ENCODE data around the gene ZNF277. TPM values are rescaled to one million over a fixed set of nuclear protein-coding genes. Genes with fewer than 3 reads are reported as not detected.

Gene ZNF277
- polyA plus RNA-seq, 1 donor (not counting 4 experiments of a cell fraction or from before 2014, with no cell fraction given): 20.2 TPM

GRCh38 chr7:112296432-112296831, 89.9 kb downstream of the ZNF277 start:
- no peaks in the 10 kb centered on the region for H3K79me2 ChIP-seq (ENCODE audit: control insufficient read depth, insufficient read depth, low read length)
- H3K36me3 ChIP-seq (ENCODE audit: control insufficient read depth in 2 of 2, extremely low read depth in 1 of 2, insufficient read depth in 2 of 2, low read length in 2 of 2): peaks cover 0 to 4% of the 10 kb centered on the region in 2 experiments
- H3K4me3 ChIP-seq (ENCODE audit: control insufficient read depth in 2 of 3, extremely low read depth in 1 of 3, insufficient read depth in 2 of 3, low read depth in 1 of 3, low read length in 3 of 3): no peak overlapping the region
- no peak overlapping the region for H3K27ac ChIP-seq (ENCODE audit: control insufficient read depth, insufficient read depth, low read length)
- H3K9ac ChIP-seq (ENCODE audit: control insufficient read depth, extremely low read depth, insufficient read depth, low read length): no peak overlapping the region
- FAIRE-seq: no peak
- H3K9me3 ChIP-seq (ENCODE audit: control insufficient read depth, low read depth, low read length): no peaks in the 10 kb centered on the region
- no peak for TF ChIP-seq CTCF (optimal IDR thresholded peaks at IDR 0.05 in 1 of 3, IDR thresholded peaks at IDR 0.05 in 1 of 3, conservative IDR thresholded peaks at IDR 0.05 in 1 of 3; ENCODE audit: extremely low read depth in 1 of 3, insufficient read depth in 2 of 3, low read length in 3 of 3)
- TF ChIP-seq EZH2 (IDR thresholded peaks at IDR 0.05; ENCODE audit: low read length): no peak
- dilution Hi-C loops (cut with MboI; ENCODE audit: extremely low pct_ligation_motif_present, low sequenced_read_pairs): no loop called here
- H3K4me2 ChIP-seq (ENCODE audit: control insufficient read depth, extremely low read depth, insufficient read depth, low read depth, low read length): no peak overlapping the region
- no peaks in the 10 kb centered on the region for H3K4me1 ChIP-seq (ENCODE audit: control insufficient read depth, extremely low read depth, insufficient read depth, low read length)
- H3K9me1 ChIP-seq (ENCODE audit: control insufficient read depth, extremely low read depth, insufficient read depth, low read length): no peaks in the 10 kb centered on the region
- no peak for DNase-seq (ENCODE audit: low read depth, low spot score)
- H4K20me1 ChIP-seq (ENCODE audit: control insufficient read depth, extremely low read depth, insufficient read depth, low read length): no peaks in the 10 kb centered on the region
- no peak overlapping the region for H2AFZ ChIP-seq (ENCODE audit: control insufficient read depth, low read length)
- no peaks in the 10 kb centered on the region for H3K27me3 ChIP-seq (ENCODE audit: control insufficient read depth, extremely low read depth, insufficient read depth, low read length)

GRCh38 chr7:112297681-112298080, 91.2 kb downstream of the ZNF277 start:
- Histone ChIP-seq H3K4me3 (ENCODE audit: control insufficient read depth in 2 of 3, extremely low read depth in 1 of 3, insufficient read depth in 2 of 3, low read depth in 1 of 3, low read length in 3 of 3) (no peak overlapping the region), H3K27me3 (ENCODE audit: control insufficient read depth, extremely low read depth, insufficient read depth, low read length) (no peaks in the 10 kb centered on the region), H3K4me2 (ENCODE audit: control insufficient read depth, extremely low read depth, insufficient read depth, low read depth, low read length) (no peak overlapping the region), H3K9me3 (ENCODE audit: control insufficient read depth, low read depth, low read length) (no peaks in the 10 kb centered on the region), H3K9ac (ENCODE audit: control insufficient read depth, extremely low read depth, insufficient read depth, low read length) (no peak overlapping the region), H3K27ac (ENCODE audit: control insufficient read depth, insufficient read depth, low read length) (no peak overlapping the region), H3K4me1 (ENCODE audit: control insufficient read depth, extremely low read depth, insufficient read depth, low read length) (no peaks in the 10 kb centered on the region), H2AFZ (ENCODE audit: control insufficient read depth, low read length) (no peak overlapping the region), H3K79me2 (ENCODE audit: control insufficient read depth, insufficient read depth, low read length) (no peaks in the 10 kb centered on the region), H3K36me3 (ENCODE audit: control insufficient read depth in 2 of 2, extremely low read depth in 1 of 2, insufficient read depth in 2 of 2, low read length in 2 of 2) (peaks cover 0 to 4% of the 10 kb centered on the region in 2 experiments), H4K20me1 (ENCODE audit: control insufficient read depth, extremely low read depth, insufficient read depth, low read length) (no peaks in the 10 kb centered on the region), H3K9me1 (ENCODE audit: control insufficient read depth, extremely low read depth, insufficient read depth, low read length) (no peaks in the 10 kb centered on the region)
- FAIRE-seq (no peak), DNase-seq (ENCODE audit: low read depth, low spot score) (no peak)
- TF ChIP-seq EZH2 (IDR thresholded peaks at IDR 0.05; ENCODE audit: low read length): no peak
- no peak for TF ChIP-seq CTCF (optimal IDR thresholded peaks at IDR 0.05 in 1 of 3, IDR thresholded peaks at IDR 0.05 in 1 of 3, conservative IDR thresholded peaks at IDR 0.05 in 1 of 3; ENCODE audit: extremely low read depth in 1 of 3, insufficient read depth in 2 of 3, low read length in 3 of 3)
- dilution Hi-C loops (cut with MboI; ENCODE audit: extremely low pct_ligation_motif_present, low sequenced_read_pairs): no loop called here
